Upper lobe of left lung (tissue), 4 donors: ENCODE measurements around the gene SLC12A7.

ENCODE experiments used
- CTCF ChIP-seq, 6 experiments: fragments of 450-650 bp in 4 of 6; fragments of 200-600 bp in 2 of 6; sonication (generic) in 2 of 6; IDR thresholded peaks; one replicate each; pipeline ENCODE4 v1.5.1; 2016 to 2019; ENCODE audit warnings: antibody characterized with exemption in 6 of 6
- POLR2AphosphoS5 ChIP-seq, 2 donors: sonication (generic); formaldehyde crosslinking; IDR thresholded peaks; one replicate each; pipeline ENCODE4 v1.5.1; 2017; ENCODE audit warnings: antibody characterized with exemption in 2 of 2

DNA sequence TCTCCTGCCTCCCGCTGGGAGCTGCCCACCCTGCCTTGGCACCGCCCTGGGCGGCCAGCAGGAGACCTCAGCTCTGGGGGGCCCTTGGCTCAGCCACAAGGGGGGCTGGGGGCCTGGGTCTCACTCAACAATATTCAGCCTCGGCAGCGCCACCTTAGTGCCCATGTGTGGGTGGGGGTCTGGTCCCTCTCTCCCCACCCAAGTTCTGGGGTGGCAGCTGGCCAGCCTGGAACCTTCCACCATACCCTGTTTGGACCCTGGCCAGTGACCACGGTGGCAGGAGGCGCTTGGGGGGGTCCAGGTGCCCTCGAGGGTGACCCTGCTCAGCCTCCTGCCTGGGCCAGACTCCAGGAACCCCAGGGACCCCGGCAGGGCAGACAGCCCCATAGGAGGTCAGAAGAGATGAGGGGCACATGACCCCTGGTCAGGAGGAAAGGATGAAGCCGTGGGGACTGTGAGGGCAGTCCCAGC, 81.0 kb downstream of the SLC12A7 start:
- TF ChIP-seq CTCF (IDR thresholded peaks at IDR 0.05) (no peak), POLR2AphosphoS5 (IDR thresholded peaks at IDR 0.05) (no peak)
